Kidney glomerular epithelial cell (primary cell): ENCODE data around the gene METTL15.
A peak's percentile ranks its signal among the peaks of the same experiment; 100 is the strongest.
"Not testable (repeated sequence)": the region's sequence is repeated elsewhere in the genome, so short reads cannot be mapped to it uniquely, and the experiment has no call there.

Experiments used
- DNase-seq: peaks from one replicate; lab custom pipeline; 2025; lab: John Stamatoyannopoulos, UW

Gene METTL15, protein sequence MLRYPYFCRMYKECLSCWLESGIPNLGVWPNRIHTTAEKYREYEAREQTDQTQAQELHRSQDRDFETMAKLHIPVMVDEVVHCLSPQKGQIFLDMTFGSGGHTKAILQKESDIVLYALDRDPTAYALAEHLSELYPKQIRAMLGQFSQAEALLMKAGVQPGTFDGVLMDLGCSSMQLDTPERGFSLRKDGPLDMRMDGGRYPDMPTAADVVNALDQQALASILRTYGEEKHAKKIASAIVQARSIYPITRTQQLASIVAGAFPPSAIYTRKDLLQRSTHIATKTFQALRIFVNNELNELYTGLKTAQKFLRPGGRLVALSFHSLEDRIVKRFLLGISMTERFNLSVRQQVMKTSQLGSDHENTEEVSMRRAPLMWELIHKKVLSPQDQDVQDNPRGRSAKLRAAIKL

GRCh38 chr11:28107750-28108618, at the start of gene METTL15, which contains the start of gene KIF18A:
TSS of gene METTL15 (plus strand) at chr11:28108388. CDS start at chr11:28113335, 4,947 bp downstream.
TSS of gene KIF18A (minus strand) at chr11:28108156. CDS start at chr11:28097947, 10,209 bp downstream.
- peak; percentile 96 for DNase-seq

- DNase-seq: no peak
Observed at GRCh38 chr11:28071305-28071704, 36.9 kb upstream of the METTL15 start.

DNA sequence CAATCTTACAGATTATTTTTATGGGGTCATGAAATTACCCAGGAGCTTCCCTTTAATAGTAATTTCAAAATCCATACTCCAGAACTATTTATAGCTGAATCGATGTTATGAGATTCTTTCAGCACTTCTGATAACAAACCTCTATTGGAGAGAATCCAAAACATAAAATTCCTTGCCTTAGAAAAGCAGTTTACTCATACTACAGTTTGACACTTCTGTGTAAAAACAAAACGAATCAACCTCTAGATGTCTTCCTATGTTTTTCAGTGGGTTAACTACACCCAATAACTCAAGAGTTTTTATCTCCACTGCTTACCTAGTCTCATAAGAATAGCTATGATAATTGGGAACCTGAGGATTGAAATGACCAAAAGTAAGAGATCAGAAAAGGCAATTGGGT, 35.9 kb upstream of the METTL15 start:
- DNase-seq: no peak

DNA sequence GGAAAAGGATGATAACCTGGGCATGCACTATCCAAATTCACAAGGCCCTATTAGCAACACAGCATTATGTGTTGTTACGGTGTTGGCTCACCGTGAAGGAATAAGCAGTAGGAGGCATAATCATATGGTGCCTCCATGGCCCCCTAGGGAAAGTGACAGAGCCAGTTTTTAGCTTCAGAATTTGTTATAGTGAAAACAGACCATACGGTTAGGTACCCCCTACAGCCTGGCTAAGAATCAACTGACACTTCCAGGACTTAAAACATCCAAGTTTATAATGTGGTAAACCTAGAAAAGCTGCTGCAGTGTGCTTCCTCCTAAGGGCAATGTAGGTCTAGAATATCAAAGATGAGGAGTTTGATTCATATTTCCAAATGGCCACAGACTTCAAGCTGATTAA, 30.7 kb upstream of the METTL15 start:
- no peak for DNase-seq

- no peak for DNase-seq
Observed at GRCh38 chr11:28083118-28083517, 25.1 kb upstream of the METTL15 start.

- no peak for DNase-seq
Observed at GRCh38 chr11:28086569-28086968, 21.6 kb upstream of the METTL15 start.

GRCh38 chr11:28087192-28087591, 21.0 kb upstream of the METTL15 start:
- not testable (repeated sequence) for DNase-seq

- not testable (repeated sequence) for DNase-seq
Observed at GRCh38 chr11:28087693-28088092, 20.5 kb upstream of the METTL15 start.

- DNase-seq: no peak
Observed at GRCh38 chr11:28089378-28089777, 18.8 kb upstream of the METTL15 start.

- DNase-seq: no peak
Observed at GRCh38 chr11:28090052-28090749, 18.0 kb upstream of the METTL15 start.

DNA sequence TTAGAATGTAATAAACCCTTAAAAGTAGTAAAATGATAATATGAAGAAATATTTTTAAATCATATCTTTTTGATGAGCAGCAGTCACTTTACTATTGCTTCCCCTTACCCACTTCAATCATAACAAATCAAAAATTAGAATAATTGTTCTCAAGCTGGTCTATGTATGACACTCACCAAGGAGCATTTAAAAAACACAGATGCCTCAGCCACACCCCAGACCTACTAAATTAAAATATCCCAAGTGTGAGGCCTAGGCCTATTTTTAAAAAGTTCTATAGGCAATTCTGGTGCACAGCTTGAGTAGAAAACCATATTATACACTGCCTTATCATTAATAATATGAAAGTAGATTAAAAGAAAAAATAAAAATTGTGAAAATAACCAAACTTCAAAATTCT, 15.4 kb upstream of the METTL15 start:
- DNase-seq: no peak

- no peak for DNase-seq
Observed at GRCh38 chr11:28098257-28098656, 9.9 kb upstream of the METTL15 start.

- DNase-seq: no peak
Observed at GRCh38 chr11:28099715-28100114, 8.5 kb upstream of the METTL15 start.

DNA sequence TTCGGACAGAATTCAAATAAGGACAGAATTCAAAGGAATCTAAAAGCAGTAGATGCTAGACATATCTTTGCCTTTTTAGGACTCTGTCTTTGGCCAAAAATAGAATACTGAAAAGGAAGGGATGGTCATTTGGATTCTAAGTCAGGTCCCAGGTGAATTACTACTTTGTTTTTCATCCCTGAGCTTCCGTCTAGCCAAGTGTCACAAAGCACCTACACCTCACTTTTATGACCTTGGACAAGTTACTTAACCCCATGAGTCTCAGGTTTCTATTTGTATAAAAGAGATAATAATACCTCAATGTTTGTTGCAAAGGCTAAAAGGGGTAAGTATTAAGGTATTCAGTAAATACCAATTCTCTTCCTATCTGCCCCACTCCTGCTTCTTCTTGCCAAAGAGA, 7.5 kb upstream of the METTL15 start:
- no peak for DNase-seq

GRCh38 chr11:28102300-28102699, 5.9 kb upstream of the METTL15 start:
- DNase-seq: not testable (repeated sequence)

DNA sequence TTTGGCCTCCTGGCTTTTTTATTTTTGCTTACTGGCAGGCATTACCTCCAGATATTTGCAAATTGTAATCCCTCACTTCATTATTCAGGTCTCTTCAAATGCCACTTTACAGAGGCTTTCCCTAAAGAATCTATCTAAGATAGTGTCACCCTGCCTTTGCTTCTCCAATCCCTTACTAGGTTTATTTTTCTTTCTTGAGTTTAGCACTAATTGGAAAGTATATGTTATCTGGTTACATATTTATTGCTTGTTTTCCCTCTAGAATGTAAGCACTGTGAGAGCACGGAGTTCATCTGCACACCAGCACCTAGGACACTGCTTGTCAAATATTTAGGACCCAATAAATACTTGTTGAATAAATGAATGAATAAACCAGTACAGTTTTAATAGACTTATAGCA, 3.8 kb upstream of the METTL15 start:
- no peak for DNase-seq

- DNase-seq: no peak
Observed at GRCh38 chr11:28104984-28105383, 3.2 kb upstream of the METTL15 start.

DNA sequence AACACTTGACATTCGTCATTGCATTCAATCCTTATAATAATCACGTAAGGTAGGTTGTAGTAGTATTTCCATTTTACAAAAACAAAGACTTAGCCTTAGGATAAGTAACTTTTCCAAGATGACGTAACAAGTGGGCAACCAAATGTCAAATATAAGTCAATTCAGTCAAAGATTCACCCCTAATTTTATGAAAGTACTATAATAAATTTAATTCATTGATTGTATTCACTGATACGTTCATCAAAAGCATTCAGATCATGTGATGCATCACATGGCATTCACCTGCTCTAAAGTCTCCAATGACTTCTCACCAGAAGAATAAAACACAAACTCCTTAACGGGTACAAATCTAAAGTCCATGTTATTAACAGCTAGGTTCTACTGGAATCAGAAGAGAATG, 2.3 kb upstream of the METTL15 start:
- DNase-seq: no peak

- DNase-seq: no peak
Observed at GRCh38 chr11:28106353-28107043, 1.7 kb upstream of the METTL15 start.

DNA sequence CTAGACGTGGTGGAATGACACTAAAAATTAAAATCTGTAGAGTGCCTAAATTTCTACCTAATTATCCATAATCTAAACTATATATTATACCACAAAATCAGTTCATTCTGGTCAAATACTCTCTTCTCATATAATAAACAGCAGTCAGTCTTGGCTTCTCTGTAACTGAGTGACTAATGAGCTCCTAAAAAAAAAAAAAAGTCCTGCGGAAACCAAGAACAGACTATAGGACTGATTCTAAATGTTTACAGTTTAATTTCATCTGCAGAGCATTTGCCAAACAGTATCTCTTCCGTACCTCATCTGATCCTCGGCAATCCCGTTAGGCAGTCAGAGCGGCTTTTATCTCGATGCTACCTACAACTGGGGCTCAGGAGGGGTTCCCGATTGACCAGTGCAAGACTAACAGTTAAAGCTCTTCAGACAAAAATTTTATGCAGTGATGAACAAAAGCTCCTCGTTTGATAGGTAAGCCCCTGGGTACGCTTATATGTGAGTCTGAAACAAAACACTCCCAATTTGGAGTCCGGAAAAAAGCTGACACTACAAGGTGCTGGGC, 918 bp upstream of the METTL15 start:
- DNase-seq: peak; percentile 74

DNA sequence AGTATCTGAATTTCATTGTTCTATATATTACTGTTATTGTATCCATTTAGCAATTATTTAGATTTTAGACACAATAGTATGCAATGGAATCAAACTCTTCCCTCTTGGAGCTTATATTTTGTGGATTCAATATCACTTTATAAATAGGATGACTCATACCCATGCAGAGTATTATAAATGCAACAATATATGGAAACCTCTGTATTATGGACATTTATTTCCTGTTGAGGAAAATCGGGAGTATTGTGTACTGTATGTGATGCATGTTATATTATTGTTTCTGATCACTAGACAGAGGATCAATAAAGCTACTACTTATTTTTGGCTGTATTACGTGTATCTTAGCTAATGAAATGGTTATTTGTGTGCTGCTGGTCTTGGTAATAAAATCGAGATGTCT, 770 bp downstream of the METTL15 start:
- DNase-seq: no peak
